LNCaP clone FGC (cell line): ENCODE results near the gene TMEM35B.
A peak's percentile ranks its signal among the peaks of the same experiment; 100 is the strongest.

Experiments
- DNase-seq: peaks from one replicate; pipeline ENCODE4 v3.0.0-alpha.2; 2011; ENCODE audit warnings: low read depth
- H3K4me3 ChIP-seq: 2 replicates; pipeline ENCODE4 v1.5.1; 2011; ENCODE audit warnings: mild to moderate bottlenecking, low read depth, low read length, control low read depth
- CTCF ChIP-seq: IDR thresholded peaks from 2 replicates; pipeline ENCODE4 v1.5.1; 2012; ENCODE audit warnings: mild to moderate bottlenecking; ENCODE audit not compliant: control insufficient read depth, insufficient read depth; ENCODE audit errors: extremely low read depth

TMEM35B gene

GRCh38 chr1:34977858-34978257 lies 7.3 kb downstream of the TMEM35B start:
- no peak overlapping the region for H3K4me3 ChIP-seq
- DNase-seq, result no peak
- TF ChIP-seq CTCF, result no peak

GRCh38 chr1:34977210-34977471 lies 8.0 kb downstream of the TMEM35B start:
- DNase-seq, result no peak
- no peak for TF ChIP-seq CTCF
- no peak overlapping the region for H3K4me3 ChIP-seq

- DNase-seq, result no peak
- H3K4me3 ChIP-seq, result no peak overlapping the region
- TF ChIP-seq CTCF, result no peak
These were observed 8.6 kb downstream of the TMEM35B start for GRCh38 chr1:34976384-34977209.

- no peak for DNase-seq
- no peak overlapping the region for H3K4me3 ChIP-seq
- no peak for TF ChIP-seq CTCF
These were observed 9.4 kb downstream of the TMEM35B start for GRCh38 chr1:34975771-34976170.

GRCh38 chr1:34975338-34975737 lies 9.8 kb downstream of the TMEM35B start:
- TF ChIP-seq CTCF, result no peak
- no peak overlapping the region for H3K4me3 ChIP-seq
- no peak for DNase-seq

- peak; percentile 10; the same call in 1 of the 2 replicates for TF ChIP-seq CTCF
- H3K4me3 ChIP-seq, result no peak overlapping the region
- no peak for DNase-seq
These were observed 10.5 kb downstream of the TMEM35B start for GRCh38 chr1:34974626-34975025.

GRCh38 chr1:34973326-34973725 lies 11.8 kb downstream of the TMEM35B start:
- no peak for TF ChIP-seq CTCF
- H3K4me3 ChIP-seq, result no peak overlapping the region
- no peak for DNase-seq
